Measurements from ENCODE around the gene STX1B. TPM values are rescaled to one million over a fixed set of nuclear protein-coding genes. Genes with fewer than 3 reads are reported as not detected.

STX1B gene
- total and polyA plus RNA-seq, 2 of the 8 experiments (the other 6 are each of a cell fraction or from before 2014, with no cell fraction given): 8.9 to 20.2 TPM

DNA sequence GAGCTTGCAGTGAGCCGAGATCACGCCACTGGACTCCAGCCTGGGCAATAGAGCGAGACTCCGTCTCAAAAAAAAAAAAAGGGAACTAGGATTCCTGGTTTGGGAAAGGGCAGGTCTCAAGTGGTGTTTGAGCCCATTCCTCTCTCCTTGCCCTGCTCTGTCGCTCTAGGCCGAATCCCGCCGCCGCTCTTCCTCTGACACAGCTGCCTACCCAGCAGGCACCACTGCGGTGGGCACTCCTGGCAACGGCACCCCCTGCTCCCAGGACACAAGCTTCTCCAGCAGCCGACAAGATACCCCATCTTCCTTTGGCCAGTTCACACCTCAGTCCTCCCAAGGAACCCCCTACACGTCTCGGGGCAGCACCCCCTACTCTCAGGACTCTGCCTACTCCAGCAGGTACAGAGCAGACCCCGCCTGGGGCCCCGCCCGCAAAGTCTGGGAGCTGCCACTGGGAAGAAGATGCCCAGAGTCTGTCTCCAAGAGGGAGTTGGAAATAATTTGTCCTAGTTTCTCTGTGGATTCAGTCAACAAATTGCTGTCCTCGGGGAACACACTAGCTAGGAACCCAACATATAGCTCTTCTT is 46.4 kb downstream of the STX1B start (continued):
- TF ChIP-seq ATF2 (IDR thresholded peaks at IDR 0.05; ENCODE audit: low read length): no peak
- no peak for TF ChIP-seq HDAC6 (IDR thresholded peaks at IDR 0.05; ENCODE audit: low read depth, low read length)
- TF ChIP-seq GTF2F1 (IDR thresholded peaks at IDR 0.05; ENCODE audit: borderline replicate concordance, low read depth, low read length): no peak
- TF ChIP-seq, protein P1, sequence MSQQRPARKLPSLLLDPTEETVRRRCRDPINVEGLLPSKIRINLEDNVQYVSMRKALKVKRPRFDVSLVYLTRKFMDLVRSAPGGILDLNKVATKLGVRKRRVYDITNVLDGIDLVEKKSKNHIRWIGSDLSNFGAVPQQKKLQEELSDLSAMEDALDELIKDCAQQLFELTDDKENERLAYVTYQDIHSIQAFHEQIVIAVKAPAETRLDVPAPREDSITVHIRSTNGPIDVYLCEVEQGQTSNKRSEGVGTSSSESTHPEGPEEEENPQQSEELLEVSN (IDR thresholded peaks at IDR 0.05): no peak
- no peak for TF ChIP-seq KDM1A (IDR thresholded peaks at IDR 0.05; ENCODE audit: borderline replicate concordance, low read length)
- no peak for TF ChIP-seq RFX5 (IDR thresholded peaks at IDR 0.05; ENCODE audit: borderline replicate concordance, low read depth, low read length)
- TF ChIP-seq, protein P2, sequence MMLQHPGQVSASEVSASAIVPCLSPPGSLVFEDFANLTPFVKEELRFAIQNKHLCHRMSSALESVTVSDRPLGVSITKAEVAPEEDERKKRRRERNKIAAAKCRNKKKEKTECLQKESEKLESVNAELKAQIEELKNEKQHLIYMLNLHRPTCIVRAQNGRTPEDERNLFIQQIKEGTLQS (IDR thresholded peaks at IDR 0.05; ENCODE audit: insufficient read depth, low read depth, low read length): no peak
- TF ChIP-seq SP4 (IDR thresholded peaks at IDR 0.05; ENCODE audit: low read length): no peak
- no peak for TF ChIP-seq SP2 (IDR thresholded peaks at IDR 0.05; ENCODE audit: low read length)
